ENCODE data around the gene EFCAB12. TPM values are rescaled to one million over a fixed set of nuclear protein-coding genes. Genes with fewer than 3 reads are reported as not detected.

EFCAB12 gene
- total and polyA plus RNA-seq, 2 of the 4 experiments (the other 2 are of a cell fraction) = under 0.01 to 0.17 TPM

- TF ChIP-seq RAD21 (IDR thresholded peaks at IDR 0.05; ENCODE audit: low read length) (no peak), MAFK (IDR thresholded peaks at IDR 0.05; ENCODE audit: low read depth, low read length) (no peak), RCOR1 (IDR thresholded peaks at IDR 0.05; ENCODE audit: insufficient replicate concordance, low read length) (no peak), USF2 (IDR thresholded peaks at IDR 0.05; ENCODE audit: low read depth, low read length) (no peak), CEBPB (IDR thresholded peaks at IDR 0.05; ENCODE audit: low read depth, low read length) (no peak), RFX5 (IDR thresholded peaks at IDR 0.05; ENCODE audit: low read depth, low read length) (no peak), MXI1 (IDR thresholded peaks at IDR 0.05; ENCODE audit: borderline replicate concordance, low read depth, low read length) (no peak), FOS (IDR thresholded peaks at IDR 0.05; ENCODE audit: low read depth, low read length) (no peak), SMC3 (IDR thresholded peaks at IDR 0.05; ENCODE audit: low read depth, low read length) (no peak), BHLHE40 (IDR thresholded peaks at IDR 0.05; ENCODE audit: low read depth, low read length) (no peak), POLR2A (IDR thresholded peaks at IDR 0.05; ENCODE audit: low read depth, low read length) (no peak)
- peaks cover 26% of the 10 kb centered on the region for H3K4me1 ChIP-seq (ENCODE audit: control insufficient read depth, insufficient read depth, low read length)
- H4K8ac ChIP-seq (ENCODE audit: low read depth in 2 of 2, low read length in 2 of 2) = no peak overlapping the region
- no peak overlapping the region for H3K9ac ChIP-seq (ENCODE audit: low read depth, low read length)
- H3K27ac ChIP-seq (ENCODE audit: insufficient read depth, low read length) = no peak overlapping the region
- H3K4ac ChIP-seq (ENCODE audit: low read depth, low read length) = peak overlapping the region; percentile 49
- H2BK120ac ChIP-seq (ENCODE audit: low read depth, low read length) = peak overlapping the region; percentile 43; the same call in 1 of the 2 replicates
- peak overlapping the region; percentile 75; the same call in 2 of the 3 replicates for H2BK15ac ChIP-seq (ENCODE audit: low read depth, low read length)
- dilution Hi-C loops (cut with HindIII; ENCODE audit: low sequenced_read_pairs, unreplicated experiment) = no loop called here
- ChIA-PET POLR2A (ENCODE audit: unreplicated experiment) (no interaction called here), CTCF (no interaction called here)
- no peak overlapping the region for H2BK5ac ChIP-seq (ENCODE audit: low read depth, low read length, poor library complexity, severe bottlenecking)
- no peak overlapping the region for H3K4me3 ChIP-seq (ENCODE audit: insufficient read depth, low read depth, low read length)
- H3K23ac ChIP-seq (ENCODE audit: low read depth, low read length) = no peak overlapping the region
- H3K36me3 ChIP-seq (ENCODE audit: control insufficient read depth, insufficient read depth, low read length) = no peaks in the 10 kb centered on the region
- peak overlapping the region; percentile 55; the same call in 1 of the 2 replicates for H3K14ac ChIP-seq (replicated peaks; ENCODE audit: low read depth, low read length)
- WGBS, 2 experiments (ENCODE audit: extremely low coverage in 2 of 2, insufficient read length in 1 of 2) = no CpG with 5 or more reads among the region's 4 CpGs
- ATAC-seq (ENCODE audit: low read depth) = no peak
- intact Hi-C loops (cut with micrococcal nuclease) = no loop called here
- H3K18ac ChIP-seq (ENCODE audit: low read depth, low read length) = 0 out of 2 replicates have a peak overlapping the region, but pooled peaks have one; percentile 2
- no peaks in the 10 kb centered on the region; the same call in 1 of the 2 replicates for H3K9me3 ChIP-seq (ENCODE audit: control insufficient read depth, insufficient read depth, low read length)
- in situ Hi-C loops (cut with MboI; ENCODE audit: low sequenced_read_pairs) = no loop called here
- no peaks in the 10 kb centered on the region for H3K27me3 ChIP-seq (ENCODE audit: control insufficient read depth, insufficient read depth, low read length)
- peaks cover 38% of the 10 kb centered on the region for H3K9me1 ChIP-seq (ENCODE audit: insufficient read depth, low read length)
- H4K5ac ChIP-seq (ENCODE audit: low read depth, low read length) = no peak overlapping the region
- peak overlapping the region; percentile 62; the same call in 1 of the 2 replicates for H4K91ac ChIP-seq (ENCODE audit: insufficient read depth, low read depth, low read length)
- H4K20me1 ChIP-seq (ENCODE audit: insufficient read depth, low read length) = peaks cover 11% of the 10 kb centered on the region
- peaks cover 0 to 8% of the 10 kb centered on the region in 2 experiments; a peak in 1 of 4 replicates for H3K79me1 ChIP-seq (ENCODE audit: low read depth in 1 of 2, low read length in 2 of 2)
- H3K56ac ChIP-seq (ENCODE audit: extremely low read depth, insufficient read depth, low read length) = no peak overlapping the region
- BruUV-seq (replicated peaks) = no TSS peak
- no peak overlapping the region for H2AK9ac ChIP-seq (replicated peaks; ENCODE audit: low read depth, low read length, poor library complexity)
- no peak overlapping the region for H2AFZ ChIP-seq (replicated peaks; ENCODE audit: low read length, poor library complexity)
- H2BK20ac ChIP-seq (ENCODE audit: low read depth, low read length) = 0 out of 2 replicates have a peak overlapping the region, but pooled peaks have one; percentile 58
- no peak for DNase-seq
- H3K4me2 ChIP-seq (ENCODE audit: low read depth, low read length) = no peak overlapping the region
- H2AK5ac ChIP-seq (ENCODE audit: low read depth, low read length) = peak overlapping the region; percentile 71; the same call in 1 of the 2 replicates
Observed at GRCh38 chr3:129416415-129416814, 12.0 kb downstream of the EFCAB12 start.
